Measurements from ENCODE around the gene GPR151. TPM values are rescaled to one million over a fixed set of nuclear protein-coding genes. Genes with fewer than 3 reads are reported as not detected.

GPR151 gene
- total and polyA plus RNA-seq, 2 of the 4 experiments (the other 2 are of a cell fraction), result not detected

- Histone ChIP-seq H3K27ac (ENCODE audit: insufficient read depth, low read length) (no peak overlapping the region), H3K18ac (ENCODE audit: low read depth, low read length) (no peak overlapping the region), H4K20me1 (ENCODE audit: insufficient read depth, low read length) (no peaks in the 10 kb centered on the region), H3K9ac (ENCODE audit: low read depth, low read length) (no peak overlapping the region), H2BK15ac (ENCODE audit: low read depth, low read length) (no peak overlapping the region), H3K9me1 (ENCODE audit: insufficient read depth, low read length) (no peaks in the 10 kb centered on the region), H2BK5ac (ENCODE audit: low read depth, low read length, poor library complexity, severe bottlenecking) (no peak overlapping the region), H2AK5ac (ENCODE audit: low read depth, low read length) (no peak overlapping the region), H3K4me3 (ENCODE audit: insufficient read depth, low read depth, low read length) (no peak overlapping the region), H3K36me3 (ENCODE audit: control insufficient read depth, insufficient read depth, low read length) (peaks cover 10% of the 10 kb centered on the region), H3K79me1 (ENCODE audit: low read depth in 1 of 2, low read length in 2 of 2) (peaks cover 7% of the 10 kb centered on the region in 2 experiments; a peak in 3 of 4 replicates), H3K9me3 (ENCODE audit: control insufficient read depth, insufficient read depth, low read length) (no peaks in the 10 kb centered on the region), H4K5ac (ENCODE audit: low read depth, low read length) (no peak overlapping the region), H3K27me3 (ENCODE audit: control insufficient read depth, insufficient read depth, low read length) (no peaks in the 10 kb centered on the region), H3K23ac (ENCODE audit: low read depth, low read length) (no peak overlapping the region), H4K91ac (ENCODE audit: insufficient read depth, low read depth, low read length) (no peak overlapping the region), H2AK9ac (replicated peaks; ENCODE audit: low read depth, low read length, poor library complexity) (no peak overlapping the region), H3K4me1 (ENCODE audit: control insufficient read depth, insufficient read depth, low read length) (no peaks in the 10 kb centered on the region), H2BK20ac (ENCODE audit: low read depth, low read length) (no peak overlapping the region), H2AFZ (replicated peaks; ENCODE audit: low read length, poor library complexity) (no peak overlapping the region), H3K4ac (ENCODE audit: low read depth, low read length) (no peak overlapping the region), H3K14ac (replicated peaks; ENCODE audit: low read depth, low read length) (no peak overlapping the region), H3K56ac (ENCODE audit: extremely low read depth, insufficient read depth, low read length) (no peak overlapping the region), H3K4me2 (ENCODE audit: low read depth, low read length) (no peak overlapping the region), H4K8ac (ENCODE audit: low read depth in 2 of 2, low read length in 2 of 2) (no peak overlapping the region), H2BK120ac (ENCODE audit: low read depth, low read length) (no peak overlapping the region)
- intact Hi-C loops (cut with micrococcal nuclease) (no loop called here), dilution Hi-C loops (cut with HindIII; ENCODE audit: low sequenced_read_pairs, unreplicated experiment) (no loop called here), in situ Hi-C loops (cut with MboI; ENCODE audit: low sequenced_read_pairs) (no loop called here)
- ATAC-seq (ENCODE audit: low read depth), result no peak
- TF ChIP-seq ELK1 (IDR thresholded peaks at IDR 0.05; ENCODE audit: borderline replicate concordance, low read depth, low read length) (no peak), RCOR1 (IDR thresholded peaks at IDR 0.05; ENCODE audit: insufficient replicate concordance, low read length) (no peak), POLR2A (IDR thresholded peaks at IDR 0.05; ENCODE audit: low read depth, low read length) (no peak), RAD21 (IDR thresholded peaks at IDR 0.05; ENCODE audit: low read length) (no peak), FOS (IDR thresholded peaks at IDR 0.05; ENCODE audit: low read depth, low read length) (no peak)
- ChIA-PET CTCF (no interaction called here), POLR2A (ENCODE audit: unreplicated experiment) (no interaction called here)
- no CpG with 5 or more reads among the region's 4 CpGs for WGBS, 2 experiments (ENCODE audit: extremely low coverage in 2 of 2, insufficient read length in 1 of 2)
- BruUV-seq (replicated peaks), result no TSS peak
- no peak for DNase-seq
These were observed 16.3 kb downstream of the GPR151 start for GRCh38 chr5:146499680-146500079.
